PC-3 (cell line): ENCODE data around the gene TUSC2.

Source experiments
- CTCF ChIP-seq: fragments of 300-600 bp; sonication (generic); conservative IDR thresholded peaks from 2 replicates; pipeline ENCODE4 v1.5.1; 2017; ENCODE audit warnings: antibody characterized with exemption, low read depth, mild to moderate bottlenecking, low read length
- EZH2 ChIP-seq: fragments of 300-600 bp; sonication (generic); IDR thresholded peaks from one replicate; pipeline ENCODE4 v1.6.1; 2017; ENCODE audit warnings: antibody characterized with exemption, mild to moderate bottlenecking, low read length; ENCODE audit not compliant: unreplicated experiment

- TF ChIP-seq CTCF: no peak
- no peak for TF ChIP-seq EZH2
These were observed 894 bp downstream of the TUSC2 start for GRCh38 chr3:50327129-50327528.
